OCI-LY1 (cell line): ENCODE results near the gene TMEM242.

Source experiments
- H2AFZ ChIP-seq: fragments of 200-600 bp; sonication (generic), shearing (Covaris generic); 2 replicates; pipeline ENCODE4 v1.6.0; 2014; ENCODE audit warnings: antibody characterized with exemption, mild to moderate bottlenecking, low read length
- H3F3A ChIP-seq: fragments of 200-600 bp; sonication (generic), shearing (Covaris generic); 2 replicates; pipeline ENCODE4 v1.6.0; 2014; ENCODE audit warnings: mild to moderate bottlenecking, antibody characterized with exemption, low read length, moderate library complexity; ENCODE audit not compliant: insufficient read depth
- H3K27ac ChIP-seq: fragments of 200-600 bp; sonication (generic); 2 replicates; pipeline ENCODE4 v1.5.1; 2014; ENCODE audit warnings: low read length, mixed run types, mild to moderate bottlenecking, low read depth; ENCODE audit not compliant: poor library complexity, severe bottlenecking
- H3K27me3 ChIP-seq: fragments of 200-600 bp; sonication (generic); 2 replicates; pipeline ENCODE4 v1.6.0; 2014; ENCODE audit warnings: antibody characterized with exemption, mild to moderate bottlenecking, low read length, moderate library complexity; ENCODE audit not compliant: insufficient read depth
- H3K36me3 ChIP-seq: fragments of 200-600 bp; sonication (generic); 2 replicates; pipeline ENCODE4 v1.6.1; 2014; ENCODE audit warnings: mild to moderate bottlenecking, antibody characterized with exemption, low read length, moderate library complexity, mixed read lengths; ENCODE audit not compliant: insufficient read depth
- H3K4me1 ChIP-seq: fragments of 200-600 bp; sonication (generic); 2 replicates; pipeline ENCODE4 v1.5.1; 2014; ENCODE audit warnings: mild to moderate bottlenecking, low read length, moderate library complexity; ENCODE audit not compliant: insufficient read depth, severe bottlenecking
- H3K4me2 ChIP-seq: fragments of 200-600 bp; sonication (generic), shearing (Covaris generic); 2 replicates; pipeline ENCODE4 v1.6.1; 2014; ENCODE audit warnings: low read length
- H3K4me3 ChIP-seq: fragments of 200-600 bp; sonication (generic); 2 replicates; pipeline ENCODE4 v1.5.1; 2014; ENCODE audit warnings: low read length, low read depth, mild to moderate bottlenecking, mixed read lengths; ENCODE audit not compliant: poor library complexity, severe bottlenecking
- H3K79me2 ChIP-seq: fragments of 200-600 bp; shearing (Covaris generic); 2 replicates; pipeline ENCODE4 v1.6.1; 2016; ENCODE audit warnings: mixed run types, low read length, mixed read lengths; ENCODE audit not compliant: insufficient read depth
- H3K9ac ChIP-seq: fragments of 200-600 bp; sonication (generic), shearing (Covaris generic); 2 replicates; pipeline ENCODE4 v1.6.1; 2014; ENCODE audit warnings: mild to moderate bottlenecking, low read length, mixed read lengths
- H3K9me2 ChIP-seq: fragments of 200-600 bp; sonication (generic), shearing (Covaris generic); 2 replicates; pipeline ENCODE4 v1.6.1; 2014; ENCODE audit warnings: low read depth, mild to moderate bottlenecking, low read length, mixed read lengths
- H3K9me3 ChIP-seq: fragments of 200-600 bp; shearing (Covaris generic); 2 replicates; pipeline ENCODE4 v1.6.1; 2014; ENCODE audit warnings: low read length, mixed read lengths
- H4K20me1 ChIP-seq: fragments of 200-600 bp; sonication (generic), shearing (Covaris generic); 2 replicates; pipeline ENCODE4 v1.6.0; 2016; ENCODE audit warnings: mild to moderate bottlenecking, low read length; ENCODE audit not compliant: insufficient read depth
- EZH2 ChIP-seq: fragments of 200-600 bp; sonication (generic), shearing (Covaris generic); IDR thresholded peaks from 2 replicates; pipeline ENCODE4 v1.8.0; 2017; ENCODE audit warnings: borderline replicate concordance, mixed run types, mild to moderate bottlenecking, antibody characterized with exemption, low read length, moderate library complexity, mixed read lengths
- TF ChIP-seq, protein P1 (sequence below): fragments of 200-600 bp; sonication (generic), shearing (Covaris generic); IDR thresholded peaks from 2 replicates; pipeline ENCODE4 v1.5.1; 2017; ENCODE audit warnings: mild to moderate bottlenecking, antibody characterized with exemption, low read length, moderate library complexity, mixed read lengths

Gene TMEM242

DNA sequence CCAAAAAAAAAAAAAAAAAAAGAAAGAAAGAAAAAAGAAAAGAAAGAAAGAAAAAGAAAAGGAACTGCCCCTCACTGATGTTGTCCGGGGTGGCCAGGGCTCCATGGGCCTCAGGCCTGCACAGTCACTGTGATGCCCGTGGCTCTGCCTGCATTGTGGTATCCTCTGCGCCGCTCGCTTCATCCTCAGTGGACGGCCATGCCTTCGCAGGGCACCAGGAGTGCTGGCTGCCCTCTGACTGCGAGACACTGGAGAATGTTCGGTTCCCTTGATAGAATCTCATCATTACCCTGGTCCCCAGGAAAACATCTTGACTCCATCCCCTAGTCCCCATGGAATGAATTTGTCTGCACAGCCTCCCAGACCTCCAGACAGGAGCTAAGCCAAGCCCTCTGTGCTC, 61.7 kb downstream of the TMEM242 start:
- H3K9me3 ChIP-seq, result no peaks in the 10 kb centered on the region
- H3K9me2 ChIP-seq, result no peaks in the 10 kb centered on the region
- H4K20me1 ChIP-seq, result no peaks in the 10 kb centered on the region
- TF ChIP-seq, protein P1, sequence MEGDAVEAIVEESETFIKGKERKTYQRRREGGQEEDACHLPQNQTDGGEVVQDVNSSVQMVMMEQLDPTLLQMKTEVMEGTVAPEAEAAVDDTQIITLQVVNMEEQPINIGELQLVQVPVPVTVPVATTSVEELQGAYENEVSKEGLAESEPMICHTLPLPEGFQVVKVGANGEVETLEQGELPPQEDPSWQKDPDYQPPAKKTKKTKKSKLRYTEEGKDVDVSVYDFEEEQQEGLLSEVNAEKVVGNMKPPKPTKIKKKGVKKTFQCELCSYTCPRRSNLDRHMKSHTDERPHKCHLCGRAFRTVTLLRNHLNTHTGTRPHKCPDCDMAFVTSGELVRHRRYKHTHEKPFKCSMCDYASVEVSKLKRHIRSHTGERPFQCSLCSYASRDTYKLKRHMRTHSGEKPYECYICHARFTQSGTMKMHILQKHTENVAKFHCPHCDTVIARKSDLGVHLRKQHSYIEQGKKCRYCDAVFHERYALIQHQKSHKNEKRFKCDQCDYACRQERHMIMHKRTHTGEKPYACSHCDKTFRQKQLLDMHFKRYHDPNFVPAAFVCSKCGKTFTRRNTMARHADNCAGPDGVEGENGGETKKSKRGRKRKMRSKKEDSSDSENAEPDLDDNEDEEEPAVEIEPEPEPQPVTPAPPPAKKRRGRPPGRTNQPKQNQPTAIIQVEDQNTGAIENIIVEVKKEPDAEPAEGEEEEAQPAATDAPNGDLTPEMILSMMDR, result no peak
- no peak for TF ChIP-seq EZH2
- no peak overlapping the region for H3K27ac ChIP-seq
- H3F3A ChIP-seq, result no peaks in the 10 kb centered on the region
- H3K4me3 ChIP-seq, result no peak overlapping the region
- H3K36me3 ChIP-seq, result no peaks in the 10 kb centered on the region
- no peak overlapping the region for H2AFZ ChIP-seq
- no peaks in the 10 kb centered on the region for H3K4me1 ChIP-seq
- H3K9ac ChIP-seq, result no peak overlapping the region
- H3K4me2 ChIP-seq, result no peak overlapping the region
- no peaks in the 10 kb centered on the region; the same call in 1 of the 2 replicates for H3K27me3 ChIP-seq
- H3K79me2 ChIP-seq, result no peaks in the 10 kb centered on the region

DNA sequence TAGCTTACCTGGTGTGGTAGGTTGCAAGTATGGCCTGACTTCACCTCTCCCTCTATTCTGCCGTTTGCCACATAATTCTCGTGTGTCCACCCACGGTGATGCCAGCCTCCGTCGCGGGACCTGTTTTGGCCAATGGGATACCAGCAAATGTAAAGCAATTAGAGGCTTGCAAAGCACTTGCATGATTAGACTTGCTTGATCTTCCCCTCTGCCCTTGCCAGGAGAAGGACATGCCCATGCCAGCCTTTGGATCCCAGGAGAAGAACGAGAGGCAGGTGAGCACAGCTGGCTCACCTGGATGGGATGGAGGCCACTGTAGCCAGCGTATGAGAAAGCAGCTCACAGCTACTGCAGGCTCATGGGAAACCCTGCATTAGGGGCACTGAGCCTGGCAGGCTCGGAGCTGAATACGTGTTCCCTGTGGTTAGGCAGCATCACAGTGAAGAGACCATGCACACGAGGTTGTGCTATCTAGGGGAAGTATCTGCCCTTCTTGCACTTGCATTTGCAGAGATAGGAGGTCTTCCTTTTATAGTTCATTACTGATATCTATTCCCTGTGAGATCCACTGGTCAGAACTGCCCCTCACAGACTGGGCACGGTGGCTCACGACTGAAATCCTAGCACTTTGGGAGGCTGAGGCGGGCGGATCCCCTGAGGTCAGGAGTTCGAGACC, 62.4 kb downstream of the TMEM242 start:
- H3K4me1 ChIP-seq, result no peaks in the 10 kb centered on the region
- no peak overlapping the region for H3K9ac ChIP-seq
- H3K4me3 ChIP-seq, result no peak overlapping the region
- no peaks in the 10 kb centered on the region for H3F3A ChIP-seq
- H3K79me2 ChIP-seq, result no peaks in the 10 kb centered on the region
- TF ChIP-seq, protein P1, result no peak
- TF ChIP-seq EZH2, result no peak
- H3K27me3 ChIP-seq, result no peaks in the 10 kb centered on the region; the same call in 1 of the 2 replicates
- H3K4me2 ChIP-seq, result no peak overlapping the region
- no peak overlapping the region for H2AFZ ChIP-seq
- H3K9me2 ChIP-seq, result no peaks in the 10 kb centered on the region
- no peaks in the 10 kb centered on the region for H4K20me1 ChIP-seq
- no peak overlapping the region for H3K27ac ChIP-seq
- no peaks in the 10 kb centered on the region for H3K36me3 ChIP-seq
- H3K9me3 ChIP-seq, result no peaks in the 10 kb centered on the region

DNA sequence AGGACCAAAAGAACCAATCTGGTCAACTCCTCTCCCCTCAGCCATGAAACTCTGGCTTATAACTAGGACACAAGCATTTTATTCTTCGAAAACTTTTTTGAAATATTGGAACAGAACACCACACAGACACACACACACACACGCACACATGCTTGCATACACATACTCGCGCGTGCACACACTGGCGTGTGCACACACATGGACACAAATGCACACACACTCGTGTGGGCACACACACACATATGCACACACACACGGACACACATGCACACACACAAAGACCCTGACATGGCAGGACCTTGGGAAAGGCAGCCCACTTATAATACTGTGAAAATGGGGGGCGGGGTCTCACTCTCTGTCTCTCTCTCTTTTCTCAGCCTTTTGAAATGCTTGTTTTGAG, 63.9 kb downstream of the TMEM242 start:
- no peaks in the 10 kb centered on the region for H3K9me3 ChIP-seq
- H3K36me3 ChIP-seq, result no peaks in the 10 kb centered on the region

More for the DNA sequence above, 63.9 kb downstream of the TMEM242 start:
- Histone ChIP-seq H3F3A (no peaks in the 10 kb centered on the region), H3K4me3 (no peak overlapping the region), H4K20me1 (no peaks in the 10 kb centered on the region), H3K4me2 (no peak overlapping the region), H2AFZ (peak overlapping the region; percentile 62; the same call in 1 of the 2 replicates), H3K9ac (no peak overlapping the region), H3K79me2 (no peaks in the 10 kb centered on the region), H3K9me2 (no peaks in the 10 kb centered on the region), H3K27me3 (no peaks in the 10 kb centered on the region; the same call in 1 of the 2 replicates), H3K4me1 (no peaks in the 10 kb centered on the region), H3K27ac (no peak overlapping the region)
- TF ChIP-seq EZH2, result no peak
- TF ChIP-seq, protein P1, result no peak
